HCT116 (cell line): Measurements from ENCODE around the gene KIRREL3. TPM values are rescaled to one million over a fixed set of nuclear protein-coding genes. Genes with fewer than 3 reads are reported as not detected.

ENCODE experiments used
- ATAC-seq: fragments of 200-7000 bp; cut with Tn5 transposase; 2 replicates; pipeline ENCODE4 v1.9.1; 2020; ENCODE audit warnings: mild to moderate bottlenecking, moderate library complexity
- BruUV-seq: library from RNA; stranded (reverse); fragments of 400-500 nt; replicated peaks from 2 replicates; lab custom pipeline; 2021; lab: Mats Ljungman, UMichigan
- CTCF ChIA-PET: fragments of 300-600 bp; sonication (Branson Sonifier 250); formaldehyde crosslinking; loops from one replicate; lab custom pipeline; 2021; ENCODE audit warnings: antibody characterized with exemption; lab: Charles Lee
- POLR2A ChIA-PET: fragments of 300-600, 350-600 bp; sonication (Branson Sonifier 250); formaldehyde crosslinking; loops from one replicate; lab custom pipeline; 2021; ENCODE audit warnings: antibody characterized with exemption; lab: Charles Lee
- RAD21 ChIA-PET, 2 experiments: fragments of 300-600 bp; sonication (Branson Sonifier 250); formaldehyde crosslinking; loops; one replicate each; lab custom pipeline; 2023; ENCODE audit warnings: low total read pairs in 2 of 2; ENCODE audit not compliant: uncharacterized antibody in 2 of 2, unreplicated experiment in 2 of 2, low non-redundant PET in 1 of 2; lab: Charles Lee
- DNase-seq: peaks from one replicate; pipeline ENCODE4 v3.0.0-alpha.2; 2010; ENCODE audit warnings: low read depth, low spot score
- H2AFZ ChIP-seq: fragments of 200-600 bp; shearing (Covaris generic), sonication (generic); 2 replicates; pipeline ENCODE4 v1.6.1; 2017; ENCODE audit warnings: low read depth, mixed run types, mixed read lengths, antibody characterized with exemption, low read length; ENCODE audit not compliant: poor library complexity, severe bottlenecking
- H3K27ac ChIP-seq: 2 replicates; pipeline ENCODE4 v1.5.1; 2012; ENCODE audit warnings: low read depth, low read length
- H3K27me3 ChIP-seq: fragments of 200-600 bp; sonication (generic); 2 replicates; pipeline ENCODE4 v1.6.1; 2016; ENCODE audit warnings: mixed run types, low read length, mixed read lengths; ENCODE audit not compliant: insufficient read depth
- H3K36me3 ChIP-seq, 2 experiments: fragments of 200-500 bp in 1 of 2; fragments of 200-600 bp in 1 of 2; sonication (Bioruptor generic) in 1 of 2; sonication (generic) in 1 of 2; 2 replicates each; pipeline versions ENCODE4 v1.5.1 to v1.6.1; 2014 to 2016; ENCODE audit warnings: low read length in 2 of 2, inconsistent platforms in 1 of 2, mixed read lengths in 1 of 2, mixed run types in 1 of 2; ENCODE audit not compliant: insufficient read depth in 2 of 2, control insufficient read depth in 1 of 2
- H3K4me1 ChIP-seq, 2 experiments: fragments of 200-600 bp in 1 of 2; sonication (generic) in 1 of 2; 2 replicates each; pipeline versions ENCODE4 v1.5.1 to v1.6.1; 2012 to 2017; ENCODE audit warnings: low read length in 2 of 2, inconsistent platforms in 1 of 2, mild to moderate bottlenecking in 1 of 2, mixed read lengths in 1 of 2, mixed run types in 1 of 2, moderate library complexity in 1 of 2; ENCODE audit not compliant: insufficient read depth in 2 of 2, control insufficient read depth in 1 of 2
- H3K4me2 ChIP-seq: fragments of 200-600 bp; sonication (generic); 2 replicates; pipeline ENCODE4 v1.6.1; 2017; ENCODE audit warnings: mixed run types, low read length, mixed read lengths
- H3K4me3 ChIP-seq, 2 experiments: fragments of 200-600 bp in 1 of 2; sonication (generic) in 1 of 2; replicated peaks in 1 of 2; 2 replicates each; pipeline ENCODE4 v1.5.1; 2011 to 2016; ENCODE audit warnings: low read length in 2 of 2, control low read depth in 1 of 2, low read depth in 1 of 2, mild to moderate bottlenecking in 1 of 2, mixed read lengths in 1 of 2, mixed run types in 1 of 2
- H3K79me2 ChIP-seq: fragments of 200-600 bp; sonication (generic); 2 replicates; pipeline ENCODE4 v1.6.1; 2017; ENCODE audit warnings: mild to moderate bottlenecking, mixed run types, low read length, moderate library complexity, mixed read lengths; ENCODE audit not compliant: insufficient read depth
- H3K9ac ChIP-seq: fragments of 200-600 bp; sonication (generic); 2 replicates; pipeline ENCODE4 v1.6.1; 2016; ENCODE audit warnings: low read length, mixed read lengths
- H3K9me2 ChIP-seq: fragments of 200-600 bp; sonication (generic), shearing (Covaris generic); 2 replicates; pipeline ENCODE4 v1.6.1; 2017; ENCODE audit warnings: mixed run types, mild to moderate bottlenecking, moderate library complexity; ENCODE audit not compliant: insufficient read depth
- H3K9me3 ChIP-seq, 2 experiments: fragments of 200-500 bp in 1 of 2; fragments of 200-600 bp in 1 of 2; sonication (Bioruptor generic) in 1 of 2; sonication (generic) in 1 of 2; 2 replicates each; pipeline ENCODE4 v1.6.1; 2014 to 2017; ENCODE audit warnings: low read length in 2 of 2, mixed read lengths in 2 of 2, inconsistent platforms in 1 of 2, low read depth in 1 of 2, mild to moderate bottlenecking in 1 of 2, mixed run types in 1 of 2, moderate library complexity in 1 of 2; ENCODE audit not compliant: control insufficient read depth in 1 of 2, insufficient read depth in 1 of 2
- H4K20me1 ChIP-seq: fragments of 200-600 bp; sonication (generic), shearing (Covaris generic); 2 replicates; pipeline ENCODE4 v1.6.1; 2017; ENCODE audit warnings: mixed run types, mild to moderate bottlenecking, moderate library complexity; ENCODE audit not compliant: insufficient read depth
- CBX3 ChIP-seq: IDR thresholded peaks from 2 replicates; pipeline ENCODE4 v1.6.1; 2012; ENCODE audit warnings: low read depth
- EGR1 ChIP-seq: IDR thresholded peaks from 2 replicates; pipeline ENCODE4 v1.6.1; 2012; ENCODE audit warnings: low read depth
- JUND ChIP-seq: IDR thresholded peaks from 2 replicates; pipeline ENCODE4 v1.6.1; 2012
- POLR2AphosphoS5 ChIP-seq: IDR thresholded peaks from 2 replicates; pipeline ENCODE4 v1.6.1; 2011; ENCODE audit warnings: mild to moderate bottlenecking, low read depth, low read length, moderate library complexity
- SIN3A ChIP-seq: IDR thresholded peaks from 2 replicates; pipeline ENCODE4 v1.6.1; 2012; ENCODE audit warnings: low read depth
- SRF ChIP-seq: IDR thresholded peaks from 2 replicates; pipeline ENCODE4 v1.6.1; 2012; ENCODE audit warnings: low read depth
- YY1 ChIP-seq: IDR thresholded peaks from 2 replicates; pipeline ENCODE4 v1.6.1; 2011; ENCODE audit warnings: low read length, low read depth, moderate library complexity, mild to moderate bottlenecking; ENCODE audit not compliant: insufficient replicate concordance; ENCODE audit errors: extremely low read depth
- intact Hi-C: fragments of 100-400 bp; cut with micrococcal nuclease; formaldehyde crosslinking; loops from 2 replicates; pipeline ENCODE4 v1.10.0; 2022
- total RNA-seq: library from RNA; stranded (reverse); gene quantifications from one replicate; pipeline ENCODE4 v1.2.1, GENCODE V29; 2021; ENCODE audit not compliant: unreplicated experiment
- TF ChIP-seq, protein P1 (sequence below): IDR thresholded peaks from 2 replicates; pipeline ENCODE4 v1.6.1; 2012; ENCODE audit warnings: low read depth

Gene KIRREL3
- total RNA-seq, 1 experiment from 2014 or later = not detected

DNA sequence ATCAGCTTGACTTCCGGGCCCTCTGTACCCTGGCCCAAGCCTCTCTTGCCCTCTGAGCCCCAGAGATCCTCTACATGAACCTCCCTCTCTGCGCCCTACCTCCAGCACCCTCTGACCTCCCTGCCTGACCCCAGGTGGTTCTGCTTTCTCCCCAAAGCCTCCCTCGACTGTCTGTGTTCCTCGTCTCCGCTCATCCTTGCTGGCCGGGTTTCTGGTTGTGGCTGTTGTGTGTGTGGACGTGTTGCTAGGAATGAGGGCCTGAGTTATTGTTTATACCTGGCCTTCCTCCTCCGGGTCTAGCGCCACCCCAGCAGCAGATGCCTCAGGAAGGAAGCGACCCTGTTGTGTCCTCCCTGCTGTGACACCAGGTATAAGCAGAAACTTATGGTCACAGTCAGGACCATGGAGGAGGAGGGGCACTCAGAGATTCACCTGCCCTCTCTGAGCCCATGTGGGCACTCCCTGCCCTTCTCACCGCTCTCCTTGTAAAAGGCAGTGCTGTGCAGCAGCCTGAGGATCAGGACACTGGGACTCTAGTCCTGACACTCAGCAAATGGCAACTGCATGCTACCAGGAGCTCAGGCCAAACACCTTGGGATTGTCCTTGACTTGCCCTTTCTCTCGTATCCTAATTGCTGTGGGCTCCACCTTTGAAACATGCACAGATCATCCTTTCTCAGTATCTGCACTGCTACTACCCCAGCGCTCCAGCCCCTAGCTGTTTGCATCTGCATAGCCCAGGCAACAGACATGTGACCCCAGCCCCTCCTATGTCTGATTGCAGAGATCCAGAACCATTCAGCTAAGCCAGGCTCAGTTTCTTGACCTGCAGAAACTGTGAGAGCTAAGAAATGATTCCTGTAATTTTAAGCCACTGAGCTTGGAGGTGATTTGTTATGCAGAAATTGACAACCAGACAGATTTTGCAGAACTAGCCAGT is 505.0 kb downstream of the KIRREL3 start:
- no peak overlapping the region for H2AFZ ChIP-seq
- no peaks in the 10 kb centered on the region for H3K4me1 ChIP-seq
- RAD21 ChIA-PET = no interaction called here
- POLR2A ChIA-PET = no interaction called here
- H3K36me3 ChIP-seq = no peaks in the 10 kb centered on the region
- H3K9ac ChIP-seq = no peak overlapping the region
- no peak for TF ChIP-seq YY1
- TF ChIP-seq, all 23 proteins: peak for 0
- no peaks in the 10 kb centered on the region for H3K9me2 ChIP-seq
- H3K27ac ChIP-seq = no peak overlapping the region
- peaks cover 16% of the 10 kb centered on the region for H3K27me3 ChIP-seq
- ATAC-seq (no peak), DNase-seq (no peak)
- BruUV-seq = no TSS peak
- no peaks in the 10 kb centered on the region for H3K79me2 ChIP-seq
- H3K4me3 ChIP-seq = no peak overlapping the region
- no peaks in the 10 kb centered on the region for H4K20me1 ChIP-seq
- no peak overlapping the region for H3K4me2 ChIP-seq
- H3K9me3 ChIP-seq = no peaks in the 10 kb centered on the region
- CTCF ChIA-PET = no interaction called here
- intact Hi-C loops = no loop called here

DNA sequence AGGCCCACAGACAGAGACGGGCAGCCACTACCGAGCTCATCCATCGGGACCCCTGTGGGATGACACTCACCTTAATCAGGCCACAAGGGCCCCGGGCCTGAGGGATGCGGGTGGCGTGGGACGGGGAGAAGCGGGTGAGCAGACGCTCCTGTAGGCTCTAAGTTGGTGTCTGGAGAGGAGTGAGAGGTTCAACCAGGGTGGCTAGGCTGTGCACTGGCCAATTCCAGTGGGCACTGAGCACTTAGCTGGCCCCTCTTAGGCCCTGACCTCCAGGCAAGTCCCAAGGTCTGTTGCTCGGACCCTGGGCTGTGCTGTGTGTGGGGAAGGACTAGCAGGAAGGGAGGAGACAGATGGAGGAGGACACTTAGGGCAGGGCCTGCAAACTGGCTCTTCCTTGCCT is 505.7 kb downstream of the KIRREL3 start:
- H3K27me3 ChIP-seq = peaks cover 11% of the 10 kb centered on the region
- no peak overlapping the region for H3K27ac ChIP-seq
- no peaks in the 10 kb centered on the region for H3K79me2 ChIP-seq
- no peak overlapping the region for H3K4me2 ChIP-seq
- no peaks in the 10 kb centered on the region for H3K9me2 ChIP-seq
- ATAC-seq = no peak
- ChIA-PET RAD21 (no interaction called here), POLR2A (no interaction called here), CTCF (no interaction called here)
- H3K9me3 ChIP-seq = no peaks in the 10 kb centered on the region
- no peak overlapping the region for H3K4me3 ChIP-seq
- no peak overlapping the region for H3K9ac ChIP-seq
- TF ChIP-seq SRF (no peak), EGR1 (no peak), POLR2AphosphoS5 (no peak), SIN3A (no peak), CBX3 (no peak), JUND (no peak)
- TF ChIP-seq, protein P1, sequence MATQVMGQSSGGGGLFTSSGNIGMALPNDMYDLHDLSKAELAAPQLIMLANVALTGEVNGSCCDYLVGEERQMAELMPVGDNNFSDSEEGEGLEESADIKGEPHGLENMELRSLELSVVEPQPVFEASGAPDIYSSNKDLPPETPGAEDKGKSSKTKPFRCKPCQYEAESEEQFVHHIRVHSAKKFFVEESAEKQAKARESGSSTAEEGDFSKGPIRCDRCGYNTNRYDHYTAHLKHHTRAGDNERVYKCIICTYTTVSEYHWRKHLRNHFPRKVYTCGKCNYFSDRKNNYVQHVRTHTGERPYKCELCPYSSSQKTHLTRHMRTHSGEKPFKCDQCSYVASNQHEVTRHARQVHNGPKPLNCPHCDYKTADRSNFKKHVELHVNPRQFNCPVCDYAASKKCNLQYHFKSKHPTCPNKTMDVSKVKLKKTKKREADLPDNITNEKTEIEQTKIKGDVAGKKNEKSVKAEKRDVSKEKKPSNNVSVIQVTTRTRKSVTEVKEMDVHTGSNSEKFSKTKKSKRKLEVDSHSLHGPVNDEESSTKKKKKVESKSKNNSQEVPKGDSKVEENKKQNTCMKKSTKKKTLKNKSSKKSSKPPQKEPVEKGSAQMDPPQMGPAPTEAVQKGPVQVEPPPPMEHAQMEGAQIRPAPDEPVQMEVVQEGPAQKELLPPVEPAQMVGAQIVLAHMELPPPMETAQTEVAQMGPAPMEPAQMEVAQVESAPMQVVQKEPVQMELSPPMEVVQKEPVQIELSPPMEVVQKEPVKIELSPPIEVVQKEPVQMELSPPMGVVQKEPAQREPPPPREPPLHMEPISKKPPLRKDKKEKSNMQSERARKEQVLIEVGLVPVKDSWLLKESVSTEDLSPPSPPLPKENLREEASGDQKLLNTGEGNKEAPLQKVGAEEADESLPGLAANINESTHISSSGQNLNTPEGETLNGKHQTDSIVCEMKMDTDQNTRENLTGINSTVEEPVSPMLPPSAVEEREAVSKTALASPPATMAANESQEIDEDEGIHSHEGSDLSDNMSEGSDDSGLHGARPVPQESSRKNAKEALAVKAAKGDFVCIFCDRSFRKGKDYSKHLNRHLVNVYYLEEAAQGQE = no peak
- no peak for DNase-seq
- no peaks in the 10 kb centered on the region for H4K20me1 ChIP-seq
- no peaks in the 10 kb centered on the region for H3K4me1 ChIP-seq
- no peak overlapping the region for H2AFZ ChIP-seq
- BruUV-seq = no TSS peak
- no peaks in the 10 kb centered on the region for H3K36me3 ChIP-seq
- intact Hi-C loops = no loop called here
